Activated CD8-positive, alpha-beta T cell treated with anti-CD3 and anti-CD28 coated beads, Interleukin-2, amount 10 ng/mL, durations not matched to agents 7 days and 5 days (primary cell): ENCODE results near the gene CSRNP3. TPM values are rescaled to one million over a fixed set of nuclear protein-coding genes. Genes with fewer than 3 reads are reported as not detected.

ENCODE experiments used
- ATAC-seq: fragments of 150-1000 bp; cut with Tn5 transposase; one replicate; pipeline ENCODE4 v1.10.0; 2021; ENCODE audit warnings: moderate library complexity
- CTCF ChIA-PET: fragments of 350-600 bp; sonication (Branson Sonifier 250); formaldehyde crosslinking; loops from one replicate; lab custom pipeline; 2021; ENCODE audit warnings: antibody characterized with exemption; lab: Charles Lee
- POLR2A ChIA-PET: fragments of 350-600 bp; sonication (Branson Sonifier 250); formaldehyde crosslinking; loops from one replicate; lab custom pipeline; 2021; ENCODE audit warnings: antibody characterized with exemption; lab: Charles Lee
- DNase-seq: peaks from one replicate; pipeline ENCODE4 v3.0.0-alpha.2; 2020
- H3K27ac Mint-ChIP-seq: one replicate; pipeline ENCODE4 v1.8.0; 2021; ENCODE audit warnings: mild to moderate bottlenecking, mixed read lengths
- H3K27me3 Mint-ChIP-seq: one replicate; pipeline ENCODE4 v1.8.0; 2021; ENCODE audit warnings: low read depth, mixed read lengths
- H3K36me3 Mint-ChIP-seq: one replicate; pipeline ENCODE4 v1.8.0; 2021; ENCODE audit warnings: low read depth, mixed read lengths
- H3K4me1 Mint-ChIP-seq: one replicate; pipeline ENCODE4 v1.8.0; 2021; ENCODE audit warnings: low read depth, mixed read lengths
- H3K4me3 Mint-ChIP-seq: one replicate; pipeline ENCODE4 v1.8.0; 2021; ENCODE audit warnings: mild to moderate bottlenecking, mixed read lengths
- H3K9me3 Mint-ChIP-seq: one replicate; pipeline ENCODE4 v1.8.0; 2022; ENCODE audit warnings: mixed read lengths; ENCODE audit not compliant: insufficient read depth
- total RNA-seq, 2 experiments: library from RNA; stranded (reverse); gene quantifications; one replicate each; pipeline ENCODE4 v1.2.3, GENCODE V29; 2021

The CSRNP3 gene
- total RNA-seq, 2 experiments from 2014 or later, result not detected

DNA sequence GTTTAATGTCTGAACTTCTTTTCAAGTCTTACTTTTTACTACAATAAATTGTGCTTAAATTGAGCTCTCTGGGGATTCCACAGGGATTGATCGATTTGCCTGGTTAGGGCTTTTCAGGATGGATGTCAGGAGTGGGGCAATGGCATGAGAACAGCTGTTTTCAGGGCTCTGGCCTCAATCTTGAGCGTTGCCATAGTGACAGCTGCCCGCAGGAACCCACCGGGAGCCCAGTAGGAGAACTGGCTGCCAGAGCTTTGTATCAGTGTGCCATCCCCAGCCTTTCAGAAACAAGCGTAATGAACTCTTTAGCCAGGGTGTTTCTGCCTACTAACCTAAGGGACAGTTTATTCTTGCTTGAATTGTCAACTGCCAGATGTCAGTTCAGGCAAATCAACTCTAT is 231.0 kb downstream of the CSRNP3 start:
- ChIA-PET CTCF (interaction anchor here (2.1 kb wide), 1 partner anchor 174 kb away, joined by 7 read pairs; no protein-coding TSS in a partner anchor), POLR2A (no interaction called here)
- H3K36me3 Mint-ChIP-seq, result no peaks in the 10 kb centered on the region
- H3K4me1 Mint-ChIP-seq, result no peaks in the 10 kb centered on the region
- H3K27me3 Mint-ChIP-seq, result peaks cover 11% of the 10 kb centered on the region
- no peak for DNase-seq
- ATAC-seq, result no peak
- H3K9me3 Mint-ChIP-seq, result no peaks in the 10 kb centered on the region
- H3K27ac Mint-ChIP-seq, result no peak overlapping the region
- no peak overlapping the region for H3K4me3 Mint-ChIP-seq

DNA sequence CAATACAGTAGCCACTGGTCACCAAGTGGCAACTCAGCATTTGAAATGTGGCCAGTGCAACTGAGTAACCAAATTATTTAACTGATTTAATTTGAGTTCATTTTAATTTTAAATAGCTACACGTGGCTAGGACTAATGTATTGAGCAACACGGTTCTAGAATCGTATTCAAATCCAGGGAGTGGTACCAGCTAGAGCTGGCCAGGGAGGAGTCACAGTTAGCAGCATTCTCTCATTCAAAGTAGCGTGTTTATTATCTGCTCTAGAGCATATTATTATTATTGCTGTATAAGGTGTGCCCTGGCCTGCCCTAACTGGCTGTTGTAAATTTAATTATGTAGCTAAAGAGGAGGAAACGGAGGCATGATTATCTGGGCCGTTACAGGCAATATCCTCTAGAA is 231.6 kb downstream of the CSRNP3 start:
- CTCF ChIA-PET, result interaction anchor here (2.1 kb wide), 1 partner anchor 174 kb away, joined by 7 read pairs; no protein-coding TSS in a partner anchor
- H3K36me3 Mint-ChIP-seq, result no peaks in the 10 kb centered on the region
- H3K27me3 Mint-ChIP-seq, result peaks cover 11% of the 10 kb centered on the region
- H3K4me3 Mint-ChIP-seq, result no peak overlapping the region
- ATAC-seq, result no peak
- POLR2A ChIA-PET, result no interaction called here
- no peak overlapping the region for H3K27ac Mint-ChIP-seq
- no peak for DNase-seq
- no peaks in the 10 kb centered on the region for H3K9me3 Mint-ChIP-seq
- no peaks in the 10 kb centered on the region for H3K4me1 Mint-ChIP-seq

DNA sequence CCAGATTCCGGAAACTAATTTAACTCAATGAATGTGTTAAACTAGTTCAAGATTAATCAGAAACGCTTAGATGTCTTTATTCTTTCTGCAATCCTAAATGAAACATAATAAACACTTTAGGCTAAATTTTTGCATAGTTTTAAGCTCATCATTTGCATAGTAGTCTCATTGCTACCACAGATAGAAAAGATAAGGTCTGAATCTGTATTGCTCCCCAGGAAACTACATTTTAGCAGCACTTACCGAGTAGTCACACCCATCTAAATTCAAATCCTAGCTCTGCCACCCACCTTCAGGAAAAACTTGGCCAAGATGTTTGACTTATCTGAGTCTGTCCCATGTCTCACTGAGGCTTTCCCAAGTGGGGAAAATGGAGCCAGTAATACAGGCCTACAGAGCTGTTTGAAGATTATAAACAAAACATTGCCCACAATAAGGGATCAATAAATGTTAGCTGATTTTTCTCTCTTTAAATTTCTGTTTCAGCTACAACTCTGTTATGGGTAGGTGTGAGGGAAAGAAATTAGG is 237.5 kb downstream of the CSRNP3 start:
- peaks cover 5% of the 10 kb centered on the region for H3K27me3 Mint-ChIP-seq
- CTCF ChIA-PET, result no interaction called here

DNA sequence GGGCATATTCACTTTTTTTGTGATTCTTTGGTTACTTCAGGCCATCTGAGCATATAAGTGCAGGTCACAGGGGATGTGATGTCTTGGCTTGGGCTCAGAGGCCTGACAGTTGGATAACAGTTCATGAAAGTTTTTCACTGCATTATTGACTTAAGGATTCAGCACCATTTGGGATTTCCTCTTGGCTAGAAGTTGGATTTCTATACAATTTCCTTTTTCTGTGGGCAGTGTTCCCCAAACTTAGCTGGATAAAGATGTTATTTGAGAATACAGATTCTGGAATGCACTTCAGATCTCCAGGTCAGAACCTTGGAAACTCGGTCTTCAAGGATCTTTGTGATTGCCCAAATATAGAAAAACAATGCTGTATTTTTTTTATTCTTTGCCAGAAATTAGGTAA is 246.6 kb downstream of the CSRNP3 start:
- H3K27ac Mint-ChIP-seq, result no peak overlapping the region
- DNase-seq (no peak), ATAC-seq (no peak)
- H3K36me3 Mint-ChIP-seq, result no peaks in the 10 kb centered on the region
- H3K27me3 Mint-ChIP-seq, result peaks cover 2% of the 10 kb centered on the region
- H3K9me3 Mint-ChIP-seq, result no peaks in the 10 kb centered on the region
- no peaks in the 10 kb centered on the region for H3K4me1 Mint-ChIP-seq
- no peak overlapping the region for H3K4me3 Mint-ChIP-seq
- ChIA-PET POLR2A (no interaction called here), CTCF (no interaction called here)

More for the DNA sequence above, 237.5 kb downstream of the CSRNP3 start:
- ATAC-seq (no peak), DNase-seq (no peak)
- POLR2A ChIA-PET, result no interaction called here
- Mint-ChIP-seq H3K4me3 (no peak overlapping the region), H3K9me3 (no peaks in the 10 kb centered on the region), H3K27ac (no peak overlapping the region), H3K36me3 (no peaks in the 10 kb centered on the region), H3K4me1 (no peaks in the 10 kb centered on the region)

- CTCF ChIA-PET, result interaction anchor here (1.7 kb wide), 1 partner anchor 155 kb away, joined by 6 read pairs; no protein-coding TSS in a partner anchor
- no peaks in the 10 kb centered on the region for H3K36me3 Mint-ChIP-seq
- no peak overlapping the region for H3K27ac Mint-ChIP-seq
- H3K9me3 Mint-ChIP-seq, result no peaks in the 10 kb centered on the region
- no peak for ATAC-seq
- POLR2A ChIA-PET, result no interaction called here
- no peaks in the 10 kb centered on the region for H3K4me1 Mint-ChIP-seq
- no peak for DNase-seq
- peaks cover 2% of the 10 kb centered on the region for H3K27me3 Mint-ChIP-seq
- H3K4me3 Mint-ChIP-seq, result no peak overlapping the region
Measured at GRCh38 chr2:165718610-165719210, 249.2 kb downstream of the CSRNP3 start.

DNA sequence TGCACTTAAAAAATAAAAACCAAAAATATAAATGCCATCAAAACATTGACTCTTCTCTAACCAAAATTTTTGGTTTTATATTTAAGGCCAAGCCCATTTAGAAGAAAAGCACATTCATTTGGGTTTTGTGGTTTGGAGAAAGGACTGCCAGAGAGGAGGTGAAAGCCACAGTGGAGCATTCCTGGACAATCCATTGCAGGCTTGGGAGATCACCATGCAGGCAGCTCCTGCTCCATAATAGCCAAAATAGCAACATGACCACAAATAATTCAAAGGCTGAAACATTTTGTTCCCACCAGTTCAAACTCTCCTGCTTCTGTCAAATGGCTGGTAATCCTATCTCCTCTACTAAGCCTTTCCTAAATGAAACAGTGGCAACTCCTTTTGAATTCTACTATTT is 251.0 kb downstream of the CSRNP3 start:
- Mint-ChIP-seq H3K27me3 (peaks cover 2% of the 10 kb centered on the region), H3K9me3 (no peaks in the 10 kb centered on the region), H3K36me3 (no peaks in the 10 kb centered on the region), H3K4me3 (no peak overlapping the region), H3K4me1 (no peaks in the 10 kb centered on the region), H3K27ac (no peak overlapping the region)
- DNase-seq (no peak), ATAC-seq (no peak)
- ChIA-PET CTCF (no interaction called here), POLR2A (no interaction called here)

DNA sequence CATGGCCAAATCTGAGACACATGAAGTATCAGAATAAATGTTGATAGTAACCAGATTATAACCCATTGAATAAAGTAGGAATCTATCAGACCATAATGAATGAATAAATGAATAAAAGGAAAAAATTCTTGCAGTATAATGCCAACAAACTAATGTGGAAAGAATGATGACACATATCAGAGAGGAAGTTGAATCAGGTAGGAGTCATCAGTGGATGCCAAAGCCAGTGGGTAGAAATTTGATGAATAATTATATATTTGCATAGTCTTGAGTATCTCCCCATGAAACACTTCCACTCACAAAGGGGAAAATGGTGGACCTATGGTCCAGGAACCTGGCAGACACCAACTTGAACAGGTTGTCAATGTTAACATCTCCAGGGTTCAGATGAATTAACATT is 255.9 kb downstream of the CSRNP3 start:
- ChIA-PET CTCF (no interaction called here), POLR2A (no interaction called here)
- Mint-ChIP-seq H3K36me3 (no peaks in the 10 kb centered on the region), H3K4me1 (no peaks in the 10 kb centered on the region), H3K9me3 (no peaks in the 10 kb centered on the region), H3K27ac (no peak overlapping the region), H3K27me3 (no peaks in the 10 kb centered on the region), H3K4me3 (no peak overlapping the region)
- ATAC-seq (no peak), DNase-seq (no peak)

Other genes with a start within 250 kb of the CSRNP3 start
- gene SCN2A, start 230.3 kb upstream of the CSRNP3 start, total RNA-seq, result under 1 TPM; 0.05 to 0.13 TPM